Ovary (tissue), 1 donor: ENCODE data around the gene CARMIL1.

Source experiments
- EP300 ChIP-seq: sonication (generic); formaldehyde crosslinking; IDR thresholded peaks from one replicate; pipeline ENCODE4 v1.6.1; 2017; ENCODE audit warnings: antibody characterized with exemption
- POLR2A ChIP-seq: fragments of 450-650 bp; IDR thresholded peaks from one replicate; pipeline ENCODE4 v1.6.1; 2017; ENCODE audit warnings: antibody characterized with exemption, mild to moderate bottlenecking, moderate library complexity

DNA sequence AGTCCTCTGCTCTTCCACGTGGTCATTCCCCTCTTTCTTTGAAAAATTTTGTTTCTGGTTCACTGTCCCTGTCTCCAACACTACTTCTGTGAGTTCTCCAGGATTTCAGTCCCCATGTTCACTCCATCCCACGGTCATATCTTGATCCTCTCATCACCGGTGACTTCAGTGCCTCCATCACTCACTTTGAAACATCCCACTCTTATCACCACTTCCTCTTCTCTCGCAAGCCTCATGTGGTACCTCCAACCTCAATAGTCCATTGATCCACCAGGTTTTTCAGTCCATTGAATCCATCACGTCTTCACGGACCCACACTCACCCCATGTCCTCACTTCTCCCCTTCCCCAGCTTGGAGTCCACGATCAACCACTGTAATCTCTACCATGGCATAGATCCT, 64.8 kb downstream of the CARMIL1 start:
- no peak for TF ChIP-seq POLR2A
- TF ChIP-seq EP300, result no peak
